Activated CD8-positive, alpha-beta memory T cell treated with anti-CD3 and anti-CD28 coated beads, Interleukin-2, amount 50 U/mL, for 4 hours (primary cell): ENCODE results near the gene VTCN1.
A peak's percentile ranks its signal among the peaks of the same experiment; 100 is the strongest.
"Not testable (repeated sequence)": the region's sequence is repeated elsewhere in the genome, so short reads cannot be mapped to it uniquely, and the experiment has no call there.

Experiments
- DNase-seq: peaks from one replicate; pipeline ENCODE4 v3.0.0-alpha.2; 2020

The VTCN1 gene

DNA sequence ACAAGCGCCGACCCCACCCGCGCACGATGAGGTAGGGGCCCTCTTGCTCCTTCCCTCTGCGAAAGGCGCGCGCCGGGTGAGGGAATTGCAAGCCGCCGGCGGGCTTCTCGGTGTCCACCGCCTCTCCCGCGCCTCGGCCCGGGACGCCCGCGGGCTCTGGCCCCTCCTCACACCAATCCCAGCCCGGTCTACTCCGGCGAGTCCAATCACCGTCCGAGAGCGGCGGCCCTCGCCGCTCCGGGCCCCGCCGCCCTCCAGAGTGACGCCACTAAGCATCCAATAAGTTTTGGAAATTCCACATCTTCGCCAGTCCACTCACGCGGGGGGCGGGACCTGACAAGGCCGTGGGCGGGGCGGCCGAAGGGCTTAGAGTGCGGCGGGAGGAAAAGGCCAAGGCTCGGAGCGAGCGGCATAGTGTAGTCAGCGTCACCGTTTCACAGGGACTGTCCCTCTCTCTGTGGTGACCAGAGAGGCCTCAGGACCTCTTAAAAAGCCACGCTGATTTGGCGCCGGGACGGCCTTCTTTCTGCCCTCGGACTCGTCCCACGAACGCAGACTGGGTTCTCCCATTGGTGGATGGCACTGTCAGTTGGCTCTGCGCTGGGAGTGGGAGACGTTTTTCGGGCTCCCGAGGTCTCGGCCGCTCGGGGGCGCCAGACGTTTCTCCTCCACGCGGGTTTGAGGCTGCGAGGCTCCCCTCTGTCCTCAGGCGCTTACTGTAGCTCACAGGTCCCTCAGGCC, 89.0 kb downstream of the VTCN1 start, which contains the start of gene TRIM45:
Gene TRIM45, minus strand, starts transcription at position 161 of the 741 bp plus-strand sequence. CDS start 548 bp downstream, outside the sequence.
- peak; percentile 82 for DNase-seq

DNA sequence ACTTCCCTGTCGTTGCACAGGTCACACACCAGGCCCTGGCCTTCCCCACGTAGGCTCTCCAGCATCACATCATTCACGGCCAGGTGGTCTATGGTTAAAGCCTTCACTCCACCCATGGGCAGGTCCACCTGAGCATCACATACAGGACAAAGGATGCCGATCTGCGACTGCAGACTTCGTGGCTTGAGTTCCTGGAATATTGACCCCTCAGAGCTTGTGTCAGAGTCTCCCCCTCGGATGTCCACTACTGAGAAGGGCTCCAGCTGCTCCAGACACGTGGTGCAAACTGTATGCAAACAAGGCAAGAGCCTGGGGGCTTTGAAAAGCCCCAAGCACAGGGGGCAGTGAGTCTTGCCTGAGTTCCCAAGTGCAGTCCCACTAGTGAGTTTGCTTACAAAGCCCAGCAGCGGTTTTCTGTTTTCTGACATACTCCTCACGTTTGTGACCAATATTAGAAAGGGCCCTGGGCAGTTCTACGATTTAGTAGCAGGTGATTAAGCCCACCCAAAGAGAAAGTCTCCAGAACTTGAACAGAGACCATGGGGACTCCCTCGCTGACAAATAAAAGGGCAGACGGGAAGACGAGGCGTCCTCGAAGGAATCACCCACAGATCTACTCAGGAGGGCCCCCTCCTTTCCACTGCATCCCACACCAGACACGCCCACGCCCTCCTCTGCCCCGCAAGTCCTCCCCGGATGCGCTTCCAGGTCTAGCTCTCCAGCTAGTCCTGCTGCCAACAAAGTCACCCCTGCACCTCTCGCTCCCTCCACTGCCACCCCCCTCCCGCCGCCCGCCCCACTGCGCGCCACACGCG, 89.7 kb downstream of the VTCN1 start:
- no peak for DNase-seq

DNA sequence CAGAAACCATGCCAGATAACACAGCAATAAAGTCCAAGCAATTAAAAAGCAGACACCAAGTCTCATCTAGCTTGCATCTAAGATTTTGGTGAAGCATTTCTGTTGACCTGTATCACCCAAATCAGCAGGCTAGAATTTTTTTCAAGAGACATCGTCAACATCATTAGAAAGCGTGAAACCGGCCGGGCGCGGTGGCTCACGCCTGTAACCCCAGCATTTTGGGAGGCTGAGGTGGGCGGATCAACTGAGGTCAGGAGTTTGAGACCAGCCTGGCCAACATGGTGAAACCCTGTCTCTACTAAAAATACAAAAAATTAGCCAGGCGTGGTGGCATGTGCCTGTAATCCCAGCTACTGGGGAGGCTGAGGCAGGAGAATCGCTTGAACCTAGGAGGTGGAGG, 91.6 kb downstream of the VTCN1 start:
- not testable (repeated sequence) for DNase-seq

DNA sequence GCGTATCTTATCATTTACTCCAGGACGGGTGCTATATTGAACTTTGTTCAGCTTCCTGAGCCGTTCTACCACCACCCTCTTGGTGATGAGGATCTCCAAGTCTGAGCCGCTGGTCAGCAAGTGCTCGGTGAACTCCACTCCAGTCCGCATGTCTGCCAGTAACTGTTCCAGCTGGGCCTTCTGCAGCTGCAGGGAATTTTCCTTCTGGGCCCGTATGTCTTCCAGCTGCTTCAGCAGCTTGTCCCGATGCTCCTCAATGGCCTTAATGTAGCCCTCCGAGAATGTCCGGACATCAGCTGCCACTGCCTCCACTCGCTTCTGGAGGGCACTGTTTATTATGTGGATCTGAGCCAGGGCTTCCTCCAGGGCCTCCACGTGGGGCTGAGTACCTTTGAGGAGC, 92.6 kb downstream of the VTCN1 start:
- DNase-seq: no peak

DNA sequence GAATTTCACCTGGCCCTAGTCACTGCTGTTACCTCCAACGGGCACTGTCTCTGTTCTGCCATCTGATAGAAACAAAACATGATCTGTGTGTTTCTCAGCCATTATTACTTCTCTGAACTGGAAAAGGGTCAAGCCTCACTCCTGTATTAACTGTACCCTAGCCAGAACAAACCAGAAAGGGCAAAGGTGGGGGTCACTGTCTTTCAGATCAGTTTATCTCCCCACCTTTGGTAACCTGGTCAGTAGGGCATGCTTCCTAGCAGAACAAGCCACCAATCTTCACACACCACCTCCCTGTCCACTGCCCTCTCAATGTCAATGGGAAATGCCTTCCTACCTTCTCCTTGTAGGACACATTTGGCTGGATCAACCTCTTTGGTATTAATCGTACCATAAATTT, 93.0 kb downstream of the VTCN1 start:
- no peak for DNase-seq

DNA sequence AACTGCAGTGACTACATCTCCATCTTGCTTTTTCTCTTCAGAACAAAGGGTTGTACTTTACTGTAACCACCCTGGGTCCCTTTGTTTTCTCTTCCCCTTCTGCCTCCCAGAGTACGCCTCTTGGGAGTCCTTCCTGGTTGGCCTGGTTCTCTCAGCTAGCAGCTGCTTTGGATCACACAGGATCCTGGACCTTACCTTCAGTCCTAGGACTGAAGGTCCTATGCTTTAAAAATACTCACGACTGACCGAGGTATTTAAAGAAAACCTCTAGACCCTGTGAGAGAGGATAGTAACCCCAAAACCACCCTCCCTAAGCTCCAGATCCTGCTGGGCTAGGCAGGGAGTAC, 94.0 kb downstream of the VTCN1 start:
- no peak for DNase-seq

DNA sequence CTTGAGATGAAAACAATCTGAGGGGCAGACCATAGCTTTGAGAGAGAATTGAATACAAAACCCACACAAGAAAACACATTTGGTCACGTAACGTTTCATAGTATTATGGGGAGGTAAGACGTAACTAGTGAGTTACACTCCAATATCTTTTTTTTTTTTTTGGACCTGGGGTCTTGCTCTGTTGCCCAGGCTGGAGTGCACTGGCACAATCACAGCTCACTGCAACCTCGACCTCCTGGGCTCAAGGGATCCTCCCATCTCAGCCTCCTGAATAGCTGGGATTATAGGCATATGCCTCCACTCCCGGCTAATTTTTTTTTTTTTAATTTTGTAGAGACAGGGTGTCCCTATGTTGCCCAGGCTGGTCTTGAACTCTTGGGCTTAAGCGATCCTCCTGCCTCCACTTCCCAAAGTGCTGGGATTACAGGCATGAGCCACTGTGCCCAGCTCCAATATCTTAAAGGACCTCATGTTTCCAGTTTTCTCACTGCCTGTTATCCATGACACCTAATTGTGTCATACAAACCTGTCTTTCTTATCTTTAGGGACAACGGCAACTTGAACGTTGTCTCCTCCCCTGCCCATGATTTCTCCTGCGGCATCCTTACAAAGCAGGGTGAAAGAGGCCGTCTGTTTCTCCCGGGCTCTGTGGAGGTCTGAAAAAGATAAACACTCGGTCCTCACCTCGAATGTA, 94.5 kb downstream of the VTCN1 start:
- DNase-seq: no peak

DNA sequence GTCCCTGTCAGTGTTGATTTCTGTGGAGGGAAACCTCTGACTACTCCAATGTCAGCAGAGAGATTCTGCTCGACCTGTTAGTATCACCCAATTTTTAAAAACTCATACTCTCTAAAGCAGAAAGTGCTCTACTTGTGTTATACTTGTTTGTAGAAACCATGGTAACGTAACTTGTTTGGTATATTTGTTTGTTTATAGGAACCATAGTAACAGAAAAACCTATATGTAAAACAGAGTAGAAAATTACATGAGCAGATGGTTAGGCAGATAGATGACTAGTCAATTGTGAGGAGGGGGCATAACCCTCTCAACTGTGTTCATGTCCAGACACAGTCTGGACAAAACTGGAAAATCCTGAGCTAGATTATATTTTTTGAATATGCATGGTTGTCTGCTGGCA, 95.8 kb downstream of the VTCN1 start:
- DNase-seq: no peak

DNA sequence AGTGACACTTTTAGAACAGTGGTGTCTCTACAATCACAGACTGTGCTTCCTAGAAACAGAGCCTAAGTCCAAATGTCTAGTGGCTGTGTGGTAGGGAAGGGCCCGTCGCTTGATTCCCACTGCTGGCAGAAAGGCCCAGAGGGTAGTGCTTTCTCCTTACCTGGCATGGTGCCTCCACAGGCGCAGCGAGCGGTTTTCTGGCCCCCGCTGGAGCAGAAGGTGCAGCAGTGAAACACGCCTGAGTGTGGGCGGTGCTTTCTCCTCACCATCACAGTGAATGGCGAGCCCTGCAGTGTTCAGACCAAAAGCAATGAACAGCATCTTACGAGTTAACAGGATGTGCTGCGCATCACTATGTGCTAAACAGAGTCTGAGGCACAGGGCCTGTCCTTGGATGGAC, 97.5 kb downstream of the VTCN1 start:
- no peak for DNase-seq

DNA sequence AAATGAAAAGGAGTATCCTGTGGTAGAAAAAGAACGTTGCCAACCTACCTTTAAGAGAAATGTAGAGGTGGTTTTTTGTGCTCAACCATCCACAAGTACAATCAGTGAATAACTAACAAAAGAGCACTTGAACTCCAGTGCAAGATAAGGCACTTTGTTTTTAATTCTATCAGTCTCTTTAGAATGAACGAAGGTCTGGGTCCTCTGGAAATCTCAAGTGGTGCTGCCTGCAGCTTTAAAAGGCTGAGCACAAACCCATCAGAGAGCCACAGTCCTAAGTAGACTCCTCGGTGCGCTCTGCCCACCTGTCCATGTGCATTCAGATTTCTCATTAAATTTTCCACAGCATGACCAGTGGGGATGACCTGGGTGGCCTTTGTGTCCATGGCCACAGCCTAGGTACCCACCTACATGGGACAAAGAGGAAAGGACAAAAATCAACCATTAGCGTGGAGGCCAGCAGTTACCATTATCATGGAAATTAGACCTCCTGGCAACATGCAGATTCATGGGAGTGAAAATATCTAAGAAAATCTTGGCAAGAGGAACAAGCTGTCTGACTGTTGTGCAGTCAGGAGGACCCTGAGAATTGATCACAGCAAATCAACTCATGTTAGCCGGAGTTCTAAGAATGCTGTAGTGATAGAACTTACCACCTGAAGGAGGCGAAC, 98.5 kb downstream of the VTCN1 start:
- no peak for DNase-seq

DNA sequence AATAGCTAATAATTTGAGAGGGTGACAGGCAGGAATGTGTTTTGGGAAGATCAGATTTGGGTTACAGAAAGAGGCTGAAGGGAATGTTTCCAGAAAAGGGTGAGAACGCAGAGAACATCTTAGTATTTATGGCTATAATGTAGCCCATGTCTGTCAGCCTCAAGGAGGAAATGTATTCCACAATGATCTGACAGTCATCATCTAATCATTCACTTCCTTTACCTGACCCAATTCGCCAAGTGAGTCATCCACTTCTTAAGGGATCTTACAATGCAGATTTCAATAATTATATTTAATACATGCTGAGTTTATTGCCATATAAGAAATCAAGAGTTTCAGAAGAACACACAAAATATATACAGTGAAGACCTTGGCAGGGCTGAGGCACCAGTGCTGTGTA, 100.0 kb downstream of the VTCN1 start:
- no peak for DNase-seq

DNA sequence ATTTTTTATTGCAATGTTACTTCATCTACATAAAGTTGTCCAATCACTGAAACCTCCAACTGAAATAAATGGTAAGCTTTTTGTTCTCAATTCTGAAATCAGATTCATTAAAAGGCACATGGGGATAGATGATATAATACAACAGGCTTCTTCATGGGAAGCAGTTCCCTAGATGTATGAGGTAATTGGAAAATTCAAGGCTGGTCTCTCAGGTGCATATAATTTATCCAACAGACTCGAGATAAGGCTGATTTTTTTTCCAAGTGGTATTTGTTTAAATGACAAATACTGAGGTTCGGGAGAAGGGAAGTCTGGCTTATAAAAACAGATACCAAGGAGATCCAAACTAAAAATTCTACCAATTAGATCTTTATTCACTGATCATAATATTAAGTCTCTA, 103.4 kb downstream of the VTCN1 start:
- no peak for DNase-seq

DNA sequence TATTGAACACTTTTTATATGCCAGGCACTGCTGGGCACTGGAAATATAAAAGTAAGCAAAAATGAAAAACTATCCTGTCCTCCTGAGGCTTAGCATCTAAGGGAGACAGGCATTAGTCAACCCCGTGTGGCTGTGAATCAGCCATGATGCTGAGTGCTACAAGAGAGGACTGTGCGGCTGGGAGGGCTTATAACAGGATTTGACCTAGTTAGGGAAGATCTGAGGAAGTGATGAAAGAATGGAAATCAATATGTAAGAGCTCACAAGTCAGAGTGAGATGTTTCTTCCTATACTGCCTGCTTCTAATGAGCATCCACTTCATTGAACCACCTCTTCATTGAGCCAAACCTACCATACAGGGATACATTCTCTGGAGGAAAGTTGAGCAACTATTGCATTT, 104.2 kb downstream of the VTCN1 start:
- DNase-seq: no peak

DNA sequence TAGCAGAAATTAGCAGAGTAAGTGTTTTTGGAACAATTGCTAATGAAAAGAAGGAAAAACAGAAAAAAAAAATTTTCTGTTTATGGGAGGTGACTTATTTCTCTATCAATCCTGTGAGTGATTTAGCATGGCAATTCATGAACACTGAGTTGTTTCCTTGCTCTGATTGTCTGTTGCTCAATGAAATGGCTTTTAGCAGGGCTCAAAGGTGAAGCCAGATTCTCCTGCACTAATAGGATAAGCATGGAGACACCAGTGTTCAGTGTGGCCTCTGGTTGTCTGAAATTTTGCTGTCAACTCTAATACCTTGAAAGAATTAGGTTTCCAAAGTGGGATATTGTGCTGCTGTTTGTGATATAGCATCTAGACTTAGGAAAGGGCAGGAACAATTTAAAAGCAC, 105.0 kb downstream of the VTCN1 start:
- no peak for DNase-seq

DNA sequence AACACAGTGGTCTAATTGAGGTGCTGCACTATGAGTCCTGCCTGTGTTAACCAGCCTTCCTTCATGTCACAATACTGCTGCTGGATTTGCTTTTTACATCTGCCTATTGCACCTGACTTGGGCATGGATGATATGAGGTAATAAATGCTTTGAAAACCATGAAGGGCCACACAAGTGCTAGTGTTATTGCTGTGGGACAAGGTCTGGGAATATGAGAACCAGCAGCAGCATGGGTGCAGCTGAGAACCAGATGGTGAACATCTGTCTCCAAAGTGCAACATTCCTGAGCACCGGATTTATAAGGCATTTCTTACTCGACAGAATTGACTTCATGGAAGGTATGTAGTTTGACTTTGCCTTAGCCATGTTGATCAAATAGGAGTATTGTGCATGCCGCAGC, 105.7 kb downstream of the VTCN1 start:
- no peak for DNase-seq

DNA sequence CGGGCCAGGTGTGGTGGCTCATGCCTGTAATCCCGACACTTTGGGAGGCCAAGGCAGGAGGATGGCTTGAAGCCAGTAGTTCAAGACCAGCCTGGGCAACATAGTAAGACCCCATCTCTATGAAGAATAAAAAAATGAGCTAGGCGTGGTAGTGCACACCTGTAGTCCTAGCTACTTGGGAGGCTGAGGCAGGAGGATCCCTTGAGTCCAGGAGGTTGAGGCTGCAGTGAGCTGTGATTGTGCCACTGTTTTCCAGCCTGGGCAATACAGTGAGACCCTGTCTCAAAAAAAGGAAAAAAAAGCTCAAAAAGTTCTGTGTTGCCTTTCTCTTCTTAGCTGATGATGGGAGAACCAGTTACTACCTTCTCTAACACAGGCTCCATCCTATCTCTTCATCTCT, 108.9 kb downstream of the VTCN1 start:
- DNase-seq: not testable (repeated sequence)

DNA sequence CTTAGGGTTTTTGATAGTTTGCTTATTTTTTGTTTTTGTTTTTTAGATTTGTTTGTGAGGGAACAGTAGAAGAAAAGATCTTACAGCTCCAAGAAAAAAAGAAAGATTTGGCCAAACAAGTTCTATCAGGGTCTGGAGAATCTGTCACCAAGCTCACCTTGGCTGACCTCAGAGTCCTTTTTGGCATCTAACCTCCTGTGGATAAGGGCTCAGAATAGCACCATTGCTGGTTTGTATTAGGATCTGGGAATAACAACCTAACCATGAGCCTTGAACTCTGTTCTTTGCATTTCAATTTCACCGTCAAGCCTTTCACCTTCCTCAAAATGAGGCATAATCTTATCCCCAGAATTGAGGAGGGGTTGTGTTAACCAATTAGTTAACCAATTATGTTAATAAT, 109.4 kb downstream of the VTCN1 start:
- DNase-seq: no peak

DNA sequence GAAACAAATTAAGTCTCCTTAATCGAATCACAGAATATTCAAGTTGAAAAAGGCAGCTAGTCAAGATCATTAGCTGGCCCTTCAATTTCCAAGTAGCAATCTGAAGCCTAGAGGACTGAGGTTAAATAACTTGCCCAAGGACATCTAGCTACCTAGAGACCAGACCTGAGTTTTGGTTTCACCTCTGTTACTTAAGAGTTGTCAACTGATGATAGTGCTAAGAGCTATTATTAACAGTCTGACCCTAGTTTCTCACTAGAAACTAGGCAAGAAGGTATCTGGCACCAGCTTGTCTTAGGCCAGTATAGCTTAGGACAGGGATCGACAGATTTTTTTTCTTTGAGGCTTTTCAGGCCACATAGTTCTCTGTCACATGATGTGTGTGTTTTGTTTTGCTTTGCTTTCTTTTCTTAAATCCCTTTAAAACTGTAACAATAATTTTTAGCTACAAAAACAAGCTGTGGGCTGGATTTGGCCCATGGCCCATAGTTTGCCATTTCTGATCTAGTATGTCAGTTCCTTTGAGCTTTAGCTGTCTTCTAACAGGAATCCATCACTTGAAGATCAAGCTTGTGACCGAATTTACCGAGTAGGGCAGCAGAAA, 112.3 kb downstream of the VTCN1 start:
- no peak for DNase-seq

DNA sequence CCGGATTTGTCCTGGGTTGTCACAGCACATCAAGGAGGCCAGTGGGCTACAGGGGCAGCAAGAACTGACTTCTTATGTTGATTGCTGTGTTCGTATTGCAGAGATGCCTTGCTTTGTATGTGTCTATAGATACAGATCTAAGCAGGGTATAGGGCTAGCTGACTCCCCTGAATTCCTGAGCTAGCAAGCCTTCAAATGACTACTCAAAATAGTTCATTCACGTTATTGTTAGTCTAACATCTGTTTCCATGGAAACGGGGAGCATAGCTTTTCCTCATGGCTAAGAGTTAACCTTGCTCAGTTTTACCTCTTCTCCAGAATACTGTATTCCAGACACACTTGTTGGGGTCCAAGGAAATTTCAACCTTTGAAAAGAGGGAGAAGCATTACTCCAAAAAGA, 113.3 kb downstream of the VTCN1 start:
- DNase-seq: no peak

DNA sequence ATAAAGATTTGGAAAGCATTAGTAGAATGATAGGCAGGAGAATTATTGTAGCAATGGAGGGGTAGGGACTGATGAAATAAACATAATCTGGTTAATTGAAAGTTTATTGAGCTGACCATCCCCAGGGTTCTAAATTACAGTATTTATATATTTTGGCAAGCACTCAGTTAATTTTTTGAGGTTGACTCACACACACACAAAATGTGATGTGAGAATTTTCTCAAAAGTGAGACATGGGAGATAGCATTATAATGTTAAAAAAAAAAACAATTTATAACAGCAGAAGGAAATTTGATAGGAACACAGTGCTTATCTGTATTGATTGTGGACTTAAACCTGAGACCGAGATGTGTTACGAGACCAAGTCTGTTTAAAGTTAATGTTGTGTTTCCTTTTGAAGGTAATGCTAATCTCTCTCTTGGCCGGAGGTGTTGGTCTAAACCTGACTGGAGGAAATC, 113.7 kb downstream of the VTCN1 start:
- DNase-seq: no peak

DNA sequence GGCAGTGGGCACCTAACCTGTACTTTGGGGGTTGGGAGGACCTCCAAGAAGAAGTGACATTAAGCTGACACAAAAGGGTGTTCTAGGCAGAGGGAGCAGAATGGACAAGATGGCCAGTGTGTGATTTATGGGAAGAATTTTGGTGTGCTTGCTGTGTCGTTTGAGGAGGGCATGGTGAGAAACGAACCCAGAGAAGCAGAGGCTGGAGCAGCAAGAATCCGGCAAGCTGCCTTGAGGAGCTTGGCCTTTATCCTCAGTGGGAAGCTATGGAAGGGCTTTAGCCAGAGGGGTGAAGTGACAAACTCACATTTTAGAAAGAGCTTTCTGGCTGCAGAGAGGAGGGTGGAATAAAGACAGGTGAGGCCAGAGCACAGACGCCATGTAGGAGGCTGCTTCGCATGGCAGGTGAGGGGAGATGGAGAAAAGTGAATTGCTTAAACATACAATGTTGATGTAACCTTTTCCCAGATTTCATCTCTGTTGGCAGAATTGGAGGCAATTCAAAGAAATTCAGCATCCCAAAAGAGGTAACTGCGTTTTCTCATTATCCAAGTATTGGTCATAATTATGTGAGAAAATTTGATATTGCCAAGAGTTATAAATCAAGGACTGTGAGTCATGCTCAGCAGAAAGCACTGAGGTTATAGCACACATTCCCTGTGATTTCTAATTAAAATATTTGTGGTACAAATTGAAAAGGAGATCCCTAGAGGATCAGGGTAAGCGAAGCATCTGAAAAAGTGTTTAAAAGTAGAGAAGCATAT, 115.7 kb downstream of the VTCN1 start:
- no peak for DNase-seq
